ENCODE data around the gene CD27.

DNA sequence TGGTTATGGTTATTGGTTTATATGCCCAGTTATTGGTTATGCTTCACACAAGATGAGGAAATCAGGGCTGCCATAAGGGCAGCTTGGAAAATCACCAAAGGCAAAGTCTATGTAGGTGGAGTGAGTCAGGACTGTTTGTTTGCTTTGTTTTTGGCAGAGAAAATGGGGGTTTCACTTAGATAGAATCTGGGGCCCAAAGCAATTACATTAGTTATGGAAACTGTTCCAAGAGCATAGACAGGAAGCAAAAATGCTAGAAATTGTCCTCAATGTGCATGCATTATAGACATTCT, 23.5 kb downstream of the CD27 start:
- TF ChIP-seq CTCF (conservative IDR thresholded peaks at IDR 0.05 in 1 of 2, IDR thresholded peaks at IDR 0.05 in 1 of 2; ENCODE audit: extremely low read depth in 1 of 2, insufficient read depth in 1 of 2, low read depth in 1 of 2, low read length in 2 of 2) (no peak), EZH2 (IDR thresholded peaks at IDR 0.05; ENCODE audit: borderline replicate concordance, low read length) (no peak)

Measured in mammary epithelial cell (primary cell).